K562 (cell line): Measurements from ENCODE around the gene GEN1. TPM values are rescaled to one million over a fixed set of nuclear protein-coding genes. Genes with fewer than 3 reads are reported as not detected.
A peak's percentile ranks its signal among the peaks of the same experiment; 100 is the strongest.

Experiments
- BCL6 ChIP-seq: fragments of 250-450 bp; sonication (Bioruptor Pico); IDR thresholded peaks from 2 replicates; pipeline ENCODE4 v1.4.0; 2020
- CBX5 ChIP-seq: IDR thresholded peaks from 2 replicates; pipeline ENCODE4 v1.6.1; 2014; ENCODE audit warnings: low read depth, borderline replicate concordance
- ETV5 ChIP-seq: sonication (generic); formaldehyde crosslinking; IDR thresholded peaks from 2 replicates; pipeline ENCODE4 v1.4.0; 2020; ENCODE audit warnings: low read depth, mild to moderate bottlenecking, missing genetic modification reagents
- FOXJ2 ChIP-seq: fragments of 200-800 bp; sonication (Bioruptor generic); IDR thresholded peaks from 2 replicates; pipeline ENCODE4 v1.6.1; 2016; ENCODE audit warnings: missing genetic modification characterization, missing compliant biosample characterization
- KLF1 ChIP-seq: fragments of 450-650 bp; IDR thresholded peaks from 2 replicates; pipeline ENCODE4 v1.6.1; 2016; ENCODE audit warnings: missing genetic modification characterization, missing compliant biosample characterization
- KLF6 ChIP-seq: fragments of 250-450 bp; sonication (Bioruptor Pico); IDR thresholded peaks from 2 replicates; pipeline ENCODE4 v1.4.0; 2020; ENCODE audit warnings: mild to moderate bottlenecking, moderate library complexity, borderline replicate concordance
- MCM2 ChIP-seq: fragments of 450-650 bp; IDR thresholded peaks from 2 replicates; pipeline ENCODE4 v1.6.1; 2017; ENCODE audit warnings: low read depth, mild to moderate bottlenecking
- NCOA2 ChIP-seq, 2 experiments: fragments of 450-650 bp; IDR thresholded peaks; 2 replicates each; pipeline ENCODE4 v1.6.1; 2018; ENCODE audit warnings: mild to moderate bottlenecking in 2 of 2, moderate library complexity in 1 of 2; ENCODE audit not compliant: partially characterized antibody in 2 of 2
- NFYB ChIP-seq: IDR thresholded peaks from 2 replicates; pipeline ENCODE4 v1.6.1; 2011; ENCODE audit warnings: mild to moderate bottlenecking, moderate library complexity; ENCODE audit not compliant: insufficient read length; ENCODE audit errors: extremely low read depth
- NR4A1 ChIP-seq, 2 experiments: fragments of 250-450 bp in 1 of 2; fragments of 450-650 bp in 1 of 2; sonication (Bioruptor Pico) in 1 of 2; IDR thresholded peaks; 2 replicates each; pipeline versions ENCODE4 v1.4.0 to v1.6.1; 2016 to 2020; ENCODE audit warnings: mild to moderate bottlenecking in 2 of 2, missing compliant biosample characterization in 1 of 2, missing genetic modification characterization in 1 of 2, moderate library complexity in 1 of 2
- PML ChIP-seq: IDR thresholded peaks from 2 replicates; pipeline ENCODE4 v1.6.1; 2012; ENCODE audit warnings: low read length, inconsistent platforms
- POLR2AphosphoS2 ChIP-seq: IDR thresholded peaks from 2 replicates; pipeline ENCODE4 v1.6.1; 2012; ENCODE audit warnings: low read length, improper control_type of control experiment
- PRPF4 ChIP-seq: fragments of 200-400 bp; formaldehyde crosslinking; IDR thresholded peaks from one replicate; pipeline ENCODE4 v1.6.1; 2017; ENCODE audit warnings: low read length, low read depth, mild to moderate bottlenecking; ENCODE audit not compliant: insufficient read depth, poor library complexity, severe bottlenecking
- PTRF ChIP-seq: fragments of 450-650 bp; IDR thresholded peaks from 2 replicates; pipeline ENCODE4 v1.6.1; 2016; ENCODE audit warnings: mild to moderate bottlenecking, missing genetic modification characterization, missing compliant biosample characterization
- PYGO2 ChIP-seq: fragments of 450-650 bp; IDR thresholded peaks from 2 replicates; pipeline ENCODE4 v1.6.1; 2016; ENCODE audit warnings: mild to moderate bottlenecking, missing genetic modification characterization, moderate library complexity, missing compliant biosample characterization
- SMC3 ChIP-seq: conservative IDR thresholded peaks from 2 replicates; pipeline ENCODE4 v1.6.1; 2011; ENCODE audit warnings: low read depth, low read length, improper control_type of control experiment; ENCODE audit not compliant: insufficient read depth
- TCF3 ChIP-seq: sonication (generic); formaldehyde crosslinking; IDR thresholded peaks from 2 replicates; pipeline ENCODE4 v1.4.0; 2020; ENCODE audit warnings: mild to moderate bottlenecking, missing genetic modification reagents
- XRCC5 ChIP-seq: fragments of 200-400 bp; formaldehyde crosslinking; IDR thresholded peaks from 2 replicates; pipeline ENCODE4 v1.6.1; 2017; ENCODE audit warnings: low read depth, mild to moderate bottlenecking, low read length
- ZFP1 ChIP-seq: fragments of 450-650 bp; formaldehyde crosslinking; IDR thresholded peaks from 2 replicates; pipeline ENCODE4 v1.4.0; 2020; ENCODE audit warnings: mild to moderate bottlenecking, mixed read lengths
- ZKSCAN8 ChIP-seq: fragments of 200-800 bp; sonication (Bioruptor generic); IDR thresholded peaks from 2 replicates; pipeline ENCODE4 v1.6.1; 2016; ENCODE audit warnings: missing genetic modification characterization, missing compliant biosample characterization
- ZNF212 ChIP-seq: fragments of 450-650 bp; formaldehyde crosslinking; IDR thresholded peaks from 2 replicates; pipeline ENCODE4 v1.4.0; 2020; ENCODE audit warnings: mild to moderate bottlenecking
- ZNF282 ChIP-seq: sonication (generic); formaldehyde crosslinking; IDR thresholded peaks from 2 replicates; pipeline ENCODE4 v1.8.1; 2023; ENCODE audit warnings: missing genetic modification reagents
- ZNF41 ChIP-seq: fragments of 250-450 bp; sonication (Bioruptor Pico); conservative IDR thresholded peaks from 2 replicates; pipeline ENCODE4 v1.4.0; 2020; ENCODE audit warnings: mild to moderate bottlenecking
- ZNF561 ChIP-seq: fragments of 450-650 bp; formaldehyde crosslinking; conservative IDR thresholded peaks from 2 replicates; pipeline ENCODE4 v1.4.0; 2020; ENCODE audit warnings: mild to moderate bottlenecking, moderate library complexity
- ZNF583 ChIP-seq: fragments of 250-450 bp; sonication (Bioruptor Pico); IDR thresholded peaks from 2 replicates; pipeline ENCODE4 v1.4.0; 2020
- ZSCAN29 ChIP-seq: fragments of 450-650 bp; IDR thresholded peaks from 2 replicates; pipeline ENCODE4 v1.6.1; 2017
- polyA plus RNA-seq, 8 experiments: library from polyadenylated mRNA; depleted of rRNA in 4 of 8; stranded (reverse) in 5 of 8; unstranded in 3 of 8; fragments of >200 nt; fragmentation: Nextera tagmentation in 2 of 8; fragmentation: Illumina TruSeq in 1 of 8; extraction: Ambion mirVana in 2 of 8; extraction: Trizol in 1 of 8; gene quantifications; 2 replicates each; pipeline versions ENCODE4 v1.2.1 to v1.2.3, GENCODE V29; 2011 to 2014; ENCODE audit warnings: inconsistent platforms in 1 of 8, missing spikeins in 1 of 8
- total RNA-seq, 7 experiments: library from RNA; depleted of rRNA in 6 of 7; stranded (reverse); fragments of >200 nt in 6 of 7; fragmentation: Illumina TruSeq in 2 of 7; extraction: Trizol in 2 of 7; gene quantifications; 2 replicates each; pipeline versions ENCODE4 v1.2.1 to v1.2.3, GENCODE V29; 2011 to 2021; ENCODE audit warnings: low replicate concordance in 1 of 7
- TF ChIP-seq, protein P1 (sequence below), 2 experiments: fragments of 450-650 bp in 1 of 2; sonication (generic) in 1 of 2; formaldehyde crosslinking in 1 of 2; IDR thresholded peaks in 1 of 2; conservative IDR thresholded peaks in 1 of 2; 2 replicates each; pipeline versions ENCODE4 v1.6.1 to v1.8.1; 2016 to 2023; ENCODE audit warnings: mild to moderate bottlenecking in 2 of 2, moderate library complexity in 2 of 2, inconsistent platforms in 1 of 2, missing genetic modification reagents in 1 of 2
- TF ChIP-seq, protein P2 (sequence below): sonication (generic); formaldehyde crosslinking; IDR thresholded peaks from 2 replicates; pipeline ENCODE4 v1.8.0; 2023; ENCODE audit warnings: mild to moderate bottlenecking, missing genetic modification reagents

GEN1 gene
- total and polyA plus RNA-seq, 9 of the 15 experiments (the other 6 are each of a cell fraction or from before 2014, with no cell fraction given), result 8.6 to 39.7 (median 24.5) TPM

DNA sequence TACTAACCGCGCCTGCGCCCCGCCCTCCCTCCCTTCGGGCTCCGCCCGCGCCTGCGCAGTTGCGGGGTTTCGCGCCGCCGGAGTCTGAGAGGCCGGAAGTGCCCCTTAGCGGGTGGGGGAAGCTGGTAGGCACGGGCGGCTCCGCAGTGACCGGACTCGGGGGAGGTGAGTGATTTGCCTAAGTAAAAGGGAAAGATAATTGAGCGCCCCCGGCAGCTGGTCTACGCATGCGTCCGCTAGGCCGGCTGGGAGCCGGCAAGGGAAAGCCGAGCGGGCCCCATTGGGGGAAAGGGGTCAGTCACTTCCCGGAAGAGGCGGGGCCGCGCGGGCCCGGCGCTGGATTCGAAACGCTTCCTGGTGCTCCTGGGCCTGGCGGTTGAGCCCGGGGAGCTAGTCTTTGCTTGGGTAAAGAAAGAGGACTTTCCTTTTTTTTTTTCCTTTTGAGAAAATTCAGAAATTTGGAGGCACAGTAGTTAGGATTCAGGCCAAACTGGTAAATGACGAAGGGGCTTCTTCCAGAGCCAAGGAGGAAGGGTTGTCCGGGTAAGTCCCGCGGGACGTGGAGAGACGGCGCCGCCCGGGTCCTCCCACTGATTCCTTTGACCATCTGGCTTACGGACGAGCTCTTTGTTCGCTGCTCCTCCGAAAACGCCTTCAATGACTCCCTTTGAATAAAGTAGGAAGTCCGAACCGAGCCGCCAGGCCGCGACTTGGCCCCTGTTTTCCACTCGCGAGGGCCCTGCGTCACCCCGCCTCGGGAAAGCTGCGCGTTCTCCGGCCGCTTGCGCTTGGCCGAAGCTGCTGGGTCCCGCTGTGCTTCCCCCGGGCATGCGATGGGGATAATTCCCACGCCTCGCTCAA is at the start of gene GEN1, which contains the start of gene SMC6 (continued):
- TF ChIP-seq XRCC5 (no peak), BCL6 (no peak), PYGO2 (tag) (no peak), ZFP1 (CRISPR knock-in tag) (no peak), ZNF41 (CRISPR knock-in tag) (no peak), ZSCAN29 (no peak), KLF6 (CRISPR knock-in tag) (no peak), ZNF212 (CRISPR knock-in tag) (no peak), POLR2AphosphoS2 (no peak), TCF3 (CRISPR knock-in tag) (no peak), ZKSCAN8 (CRISPR knock-in tag) (no peak), NCOA2 (IDR thresholded peaks at IDR 0.05; ENCODE audit: partially characterized antibody in 2 of 2) (no peak), CBX5 (no peak), FOXJ2 (tag) (no peak), ZNF282 (CRISPR knock-in tag) (no peak), PML (no peak), NR4A1 (CRISPR knock-in tag; IDR thresholded peaks at IDR 0.05) (no peak), NR4A1 (tag; IDR thresholded peaks at IDR 0.05) (no peak), ETV5 (CRISPR knock-in tag) (0 out of 2 replicates have a peak, but pooled peaks have one; percentile 61), KLF1 (tag) (no peak), NFYB (no peak), SMC3 (no peak), ZNF561 (no peak), PRPF4 (no peak), PTRF (tag) (no peak), MCM2 (no peak), ZNF583 (no peak)
- TF ChIP-seq, protein P1, sequence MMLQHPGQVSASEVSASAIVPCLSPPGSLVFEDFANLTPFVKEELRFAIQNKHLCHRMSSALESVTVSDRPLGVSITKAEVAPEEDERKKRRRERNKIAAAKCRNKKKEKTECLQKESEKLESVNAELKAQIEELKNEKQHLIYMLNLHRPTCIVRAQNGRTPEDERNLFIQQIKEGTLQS (IDR thresholded peaks at IDR 0.05), result no peak
- TF ChIP-seq, protein P1 (CRISPR knock-in tag; conservative IDR thresholded peaks at IDR 0.05), result no peak
- TF ChIP-seq, protein P2, sequence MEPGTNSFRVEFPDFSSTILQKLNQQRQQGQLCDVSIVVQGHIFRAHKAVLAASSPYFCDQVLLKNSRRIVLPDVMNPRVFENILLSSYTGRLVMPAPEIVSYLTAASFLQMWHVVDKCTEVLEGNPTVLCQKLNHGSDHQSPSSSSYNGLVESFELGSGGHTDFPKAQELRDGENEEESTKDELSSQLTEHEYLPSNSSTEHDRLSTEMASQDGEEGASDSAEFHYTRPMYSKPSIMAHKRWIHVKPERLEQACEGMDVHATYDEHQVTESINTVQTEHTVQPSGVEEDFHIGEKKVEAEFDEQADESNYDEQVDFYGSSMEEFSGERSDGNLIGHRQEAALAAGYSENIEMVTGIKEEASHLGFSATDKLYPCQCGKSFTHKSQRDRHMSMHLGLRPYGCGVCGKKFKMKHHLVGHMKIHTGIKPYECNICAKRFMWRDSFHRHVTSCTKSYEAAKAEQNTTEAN (CRISPR knock-in tag), result no peak
